GM18498 (cell line): ENCODE results near the gene LY6G6D.
"Not testable (repeated sequence)": the region's sequence is repeated elsewhere in the genome, so short reads cannot be mapped to it uniquely, and the experiment has no call there.

Experiments
- ATAC-seq: cut with Tn5 transposase; IDR thresholded peaks from one replicate; pipeline ENCODE4 v1.9.1; 2021; ENCODE audit warnings: mild to moderate bottlenecking, moderate library complexity; ENCODE audit not compliant: unreplicated experiment

Gene LY6G6D

GRCh38 chr6:31691564-31692108 is 23.5 kb upstream of the LY6G6D start:
- no peak for ATAC-seq

DNA sequence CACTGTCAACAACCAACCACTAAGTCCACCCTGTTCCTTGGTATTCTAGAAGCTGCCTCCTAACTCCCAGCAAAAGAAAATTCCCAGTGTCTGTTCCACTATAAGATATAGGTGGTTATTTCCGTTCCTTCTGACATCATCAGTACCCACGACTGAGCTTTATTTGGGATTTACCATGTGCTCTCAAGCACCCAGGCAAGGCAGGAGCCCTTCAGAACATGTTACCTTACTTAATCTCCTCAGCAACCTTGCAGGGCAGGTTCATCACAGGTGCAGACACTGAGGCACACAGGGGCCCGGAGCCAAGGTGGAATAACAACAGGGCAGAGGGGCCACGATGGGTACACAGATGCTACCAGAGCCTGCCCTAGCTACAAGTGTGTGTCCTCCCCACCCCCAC is 22.8 kb upstream of the LY6G6D start:
- no peak for ATAC-seq

DNA sequence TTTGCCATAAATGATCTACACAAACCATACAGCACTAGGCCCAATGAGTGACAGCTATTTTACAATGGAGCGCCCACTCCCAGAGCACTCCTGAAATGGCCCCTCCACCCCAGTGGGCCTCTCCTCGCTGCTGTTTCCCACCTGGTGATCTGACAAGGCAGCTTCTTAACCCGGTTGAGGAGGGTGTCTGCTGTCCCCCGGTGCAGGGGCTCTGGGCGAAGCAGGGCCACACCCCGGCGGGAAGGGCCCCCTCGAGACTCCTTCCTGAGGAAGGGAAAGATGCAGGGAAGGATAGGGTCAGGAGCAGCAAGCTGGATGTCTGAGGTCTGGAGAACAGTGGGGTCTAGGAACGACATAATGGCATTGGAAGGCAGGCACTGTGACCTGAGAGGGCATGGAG is 22.3 kb upstream of the LY6G6D start:
- no peak for ATAC-seq

GRCh38 chr6:31693535-31693934 is 21.6 kb upstream of the LY6G6D start:
- ATAC-seq, result no peak

DNA sequence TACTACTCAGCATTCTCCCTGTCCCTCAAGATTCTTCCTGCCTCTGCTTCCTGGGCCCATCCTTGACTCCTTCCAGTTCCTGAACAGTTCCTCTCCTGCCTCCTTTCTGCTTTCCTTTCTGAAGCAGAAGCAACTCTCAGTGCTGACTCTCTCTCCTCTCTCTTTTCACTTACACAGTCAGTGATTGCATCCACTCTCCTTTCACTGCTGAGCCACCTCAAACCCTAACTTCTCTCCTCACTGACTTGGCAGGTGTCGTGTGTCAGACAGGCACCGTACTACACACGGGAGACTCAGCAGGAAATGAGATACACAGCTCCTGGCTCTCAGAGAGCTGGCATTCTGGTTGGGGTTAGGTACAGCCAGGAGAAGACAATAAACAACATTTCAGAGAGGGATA is 17.6 kb upstream of the LY6G6D start:
- ATAC-seq, result no peak

DNA sequence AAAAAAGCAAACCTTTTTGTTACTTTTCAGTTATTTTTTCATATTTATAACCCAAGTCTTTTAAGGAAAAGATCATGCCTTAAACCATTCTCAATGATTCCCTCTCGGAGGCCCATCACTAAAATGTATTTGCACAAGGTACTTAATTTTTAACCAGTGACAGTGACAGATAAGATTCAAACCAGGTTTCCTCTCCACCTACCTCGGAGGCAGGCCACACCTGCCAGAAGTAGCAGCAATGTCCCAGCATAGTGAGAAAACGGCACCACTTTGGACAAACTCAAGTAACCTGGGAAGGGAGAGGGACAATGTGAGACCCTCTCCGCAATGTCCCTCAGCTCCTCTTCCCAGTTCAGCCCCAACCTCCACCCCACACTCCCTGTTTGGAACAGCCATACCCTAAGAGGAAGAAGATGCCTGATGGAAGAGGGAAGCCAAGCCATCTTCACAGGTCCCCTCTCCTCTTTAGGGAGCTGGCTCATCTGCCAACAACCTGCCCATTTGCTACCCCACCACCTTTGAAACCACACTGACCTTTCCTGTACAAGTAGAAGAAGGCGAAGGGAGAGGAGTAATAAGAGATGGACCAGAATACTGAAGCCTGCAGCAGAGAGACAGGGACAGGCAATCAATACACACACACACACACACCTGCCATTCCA is 14.3 kb upstream of the LY6G6D start:
- ATAC-seq, result no peak

GRCh38 chr6:31701666-31702404 is 13.3 kb upstream of the LY6G6D start:
- ATAC-seq, result no peak

GRCh38 chr6:31702405-31702818 is 12.7 kb upstream of the LY6G6D start:
- no peak for ATAC-seq

DNA sequence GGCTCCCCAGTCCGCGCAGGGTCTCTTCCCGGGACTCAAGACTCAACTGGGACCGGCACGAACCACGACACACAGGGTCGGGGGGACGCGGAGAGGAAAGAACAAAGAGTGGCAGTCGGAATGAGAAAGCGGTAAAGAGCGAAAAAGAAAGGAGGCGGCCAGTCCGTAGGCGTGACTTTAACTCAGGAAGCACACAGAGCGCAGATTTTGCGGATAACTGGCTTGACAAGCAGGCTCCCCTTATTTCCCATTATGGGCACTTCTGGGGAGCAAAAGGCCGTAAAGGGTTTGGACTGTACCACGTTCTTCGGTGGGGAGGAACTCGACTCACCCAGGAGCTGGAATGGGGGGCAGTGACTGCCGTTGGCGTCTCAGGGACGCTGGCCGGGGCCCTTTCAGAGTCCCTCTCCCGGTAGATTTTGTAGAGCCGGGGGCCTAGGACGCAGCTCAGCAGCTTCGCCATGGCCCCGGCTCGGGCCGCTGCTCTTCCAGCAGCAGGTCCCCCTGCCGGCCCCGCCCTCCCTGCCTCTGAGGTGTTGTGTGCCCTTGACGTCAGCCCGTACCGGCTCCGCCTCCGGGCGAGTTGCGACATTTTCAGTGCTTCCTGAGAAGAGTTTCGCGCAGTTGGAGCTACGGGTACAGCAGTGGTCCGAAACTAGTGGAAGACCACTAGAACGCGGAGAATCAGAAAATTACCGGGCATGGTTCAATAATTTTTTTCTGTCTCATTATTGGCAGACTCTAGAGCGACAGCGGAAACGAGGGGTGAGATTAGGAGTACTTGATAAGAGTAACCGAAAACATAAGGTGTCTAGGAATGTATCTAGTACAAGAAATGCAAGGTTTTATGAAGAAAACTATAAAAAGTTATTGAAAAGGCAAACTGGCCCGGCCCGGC is 12.1 kb upstream of the LY6G6D start, which contains the start of gene ABHD16A:
Gene ABHD16A, minus strand, starts transcription at position 506 of the 898 bp plus-strand sequence. Its CDS starts 43 bp downstream, at position 463.
- peak; percentile 89 for ATAC-seq

- no peak for ATAC-seq
These were observed 9.2 kb upstream of the LY6G6D start for GRCh38 chr6:31705931-31706330.

- no peak for ATAC-seq
These were observed 8.5 kb upstream of the LY6G6D start, which contains the start of gene LY6G6F for GRCh38 chr6:31706599-31706998. LY6G6F (plus strand) TSS chr6:31706866; CDS start chr6:31706907, 41 bp downstream.

GRCh38 chr6:31707701-31708100 is 7.4 kb upstream of the LY6G6D start:
- ATAC-seq, result no peak

DNA sequence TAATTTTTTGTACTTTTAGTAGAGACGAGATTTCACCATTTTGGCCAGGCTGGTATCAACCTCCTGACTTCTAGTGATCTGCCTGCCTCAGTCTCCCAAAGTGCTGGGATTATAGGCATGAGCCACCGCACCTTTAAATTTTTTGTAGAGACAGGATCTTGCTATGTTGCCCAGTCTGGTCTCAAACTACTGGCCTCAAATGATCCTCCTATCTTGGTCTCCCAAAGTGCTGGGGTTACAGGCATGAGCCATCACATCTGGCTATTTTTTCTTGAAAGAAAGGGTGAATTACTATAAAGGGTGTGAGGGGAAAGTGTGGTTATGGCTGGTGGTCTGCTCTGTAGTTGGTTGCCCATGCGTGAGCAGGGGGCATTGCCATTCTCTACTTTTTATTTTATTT is 6.9 kb upstream of the LY6G6D start:
- no peak for ATAC-seq

DNA sequence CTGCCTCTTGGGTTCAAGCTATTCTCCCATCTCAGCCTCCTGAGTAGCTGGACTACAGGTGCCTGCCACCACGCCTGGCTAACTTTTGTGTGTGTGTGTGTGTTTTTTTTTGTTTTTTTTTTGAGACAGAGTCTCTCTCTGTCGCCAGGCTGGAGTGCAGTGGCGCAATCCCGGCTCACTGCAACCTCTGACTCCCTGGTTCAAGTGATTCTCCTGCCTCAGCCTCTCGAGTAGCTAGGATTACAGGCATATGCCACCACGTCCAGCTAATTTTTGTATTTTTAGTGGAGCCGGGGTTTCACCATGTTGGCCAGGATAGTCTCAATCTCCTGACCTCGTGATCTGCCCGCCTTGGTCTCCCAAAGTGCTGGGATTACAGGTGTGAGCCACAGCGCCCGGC is 6.0 kb upstream of the LY6G6D start:
- ATAC-seq, result not testable (repeated sequence)

DNA sequence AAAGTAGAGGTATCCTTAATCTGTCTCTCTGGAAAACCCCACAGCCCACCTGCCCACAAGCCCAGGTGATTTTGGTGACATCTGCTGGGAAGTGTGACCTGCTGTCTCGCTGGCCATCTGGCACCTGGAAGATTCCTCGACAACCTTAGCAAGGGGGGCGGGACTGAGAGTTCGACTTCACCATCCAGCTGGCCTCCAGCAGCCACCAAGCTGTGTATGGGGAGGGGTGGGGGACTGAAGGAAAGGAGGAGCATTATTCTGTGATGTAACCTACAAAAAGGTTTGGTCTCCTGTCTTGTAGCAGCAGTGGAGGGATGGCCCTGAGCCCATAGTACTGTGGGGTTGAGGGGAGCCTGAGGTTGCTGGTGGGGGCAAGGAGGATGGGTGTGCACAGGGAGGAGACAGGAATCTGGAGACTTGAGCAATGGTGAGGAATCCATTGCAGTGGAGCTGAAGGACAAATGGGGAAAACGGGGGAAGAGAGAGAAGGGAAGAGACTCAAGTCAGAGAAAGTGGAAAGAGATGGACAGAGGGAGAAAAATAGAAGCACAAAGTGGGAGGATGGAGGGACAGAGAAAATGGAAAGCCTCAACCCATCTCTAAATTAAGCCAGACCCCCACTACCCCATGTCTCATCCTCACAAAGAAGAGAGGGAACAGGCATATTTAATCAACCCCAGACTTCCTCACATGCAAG is 4.5 kb upstream of the LY6G6D start:
- no peak for ATAC-seq

GRCh38 chr6:31711233-31711632 is 3.9 kb upstream of the LY6G6D start:
- ATAC-seq, result no peak

GRCh38 chr6:31712296-31712695 is 2.9 kb upstream of the LY6G6D start:
- ATAC-seq, result no peak

GRCh38 chr6:31713465-31713864 is 1.7 kb upstream of the LY6G6D start:
- ATAC-seq, result no peak

DNA sequence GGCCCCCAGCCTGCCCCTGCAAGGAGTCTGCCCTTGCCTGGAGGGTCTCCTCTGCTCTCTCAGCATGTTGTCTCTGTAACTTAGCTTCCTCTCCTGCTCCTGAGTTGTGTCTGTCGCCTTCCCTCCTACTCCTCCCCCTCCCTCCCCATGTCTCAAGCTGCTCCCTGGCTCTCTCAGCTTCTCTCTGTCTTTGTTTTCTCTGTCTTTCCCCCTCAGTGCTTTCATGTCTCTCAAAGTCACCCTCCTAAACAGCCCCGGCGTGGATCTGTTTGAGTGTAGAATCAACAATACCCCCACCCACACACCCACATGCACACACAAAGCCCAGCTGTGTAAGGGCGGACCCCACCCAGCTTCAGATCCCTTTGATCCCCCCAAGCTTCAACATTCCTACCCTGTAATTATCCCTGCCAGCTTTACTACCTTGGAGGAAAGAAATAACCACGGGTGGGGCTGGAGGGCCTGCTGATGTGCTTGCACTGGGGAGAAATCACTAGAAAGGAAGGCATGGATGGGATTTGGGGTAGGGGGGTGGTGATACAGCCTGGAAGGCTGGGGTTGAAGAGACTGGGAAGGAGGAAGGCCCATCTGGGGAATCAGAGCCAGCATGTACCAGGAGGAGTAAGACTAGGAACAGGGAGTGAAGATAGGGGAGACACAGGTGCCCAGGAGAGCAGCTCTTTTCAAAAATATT is 1.0 kb upstream of the LY6G6D start:
- no peak for ATAC-seq
